NCI-H1930 (cell line): ENCODE measurements around the gene TTC23L.

Experiments
- DNase-seq, 2 experiments: peaks; one replicate each; lab custom pipeline; 2025; lab: John Stamatoyannopoulos, UW

The TTC23L gene

GRCh38 chr5:34870382-34870781 lies 31.4 kb downstream of the TTC23L start:
- DNase-seq = no peak

- no peak for DNase-seq
These were observed 37.3 kb downstream of the TTC23L start for GRCh38 chr5:34876275-34876674.

GRCh38 chr5:34881246-34881645 lies 42.3 kb downstream of the TTC23L start:
- no peak for DNase-seq

GRCh38 chr5:34886392-34887119 lies 47.6 kb downstream of the TTC23L start:
- DNase-seq = no peak

GRCh38 chr5:34889394-34889793 lies 50.4 kb downstream of the TTC23L start:
- no peak for DNase-seq

- DNase-seq = no peak
These were observed 53.0 kb downstream of the TTC23L start for GRCh38 chr5:34891981-34892380.

- DNase-seq = no peak
These were observed 53.5 kb downstream of the TTC23L start for GRCh38 chr5:34892414-34892813.

- no peak for DNase-seq
These were observed 55.8 kb downstream of the TTC23L start for GRCh38 chr5:34894716-34895115.

- DNase-seq = no peak
These were observed 56.9 kb downstream of the TTC23L start for GRCh38 chr5:34895641-34896419.

GRCh38 chr5:34897646-34898045 lies 58.7 kb downstream of the TTC23L start:
- no peak for DNase-seq

- peak; percentile 56 to 68 for DNase-seq
These were observed 59.4 kb downstream of the TTC23L start for GRCh38 chr5:34898258-34898895.

- DNase-seq = no peak
These were observed 60.1 kb downstream of the TTC23L start for GRCh38 chr5:34899066-34899465.

GRCh38 chr5:34900652-34901051 lies 61.7 kb downstream of the TTC23L start:
- no peak for DNase-seq

- DNase-seq = no peak
These were observed 64.3 kb downstream of the TTC23L start for GRCh38 chr5:34903260-34903659.

GRCh38 chr5:34905564-34905963 lies 66.6 kb downstream of the TTC23L start:
- no peak for DNase-seq

- no peak for DNase-seq
These were observed 74.1 kb downstream of the TTC23L start for GRCh38 chr5:34913072-34913471.

GRCh38 chr5:34914671-34915138 lies 75.7 kb downstream of the TTC23L start:
- no peak for DNase-seq

- peak; percentile 97 to 98 for DNase-seq
These were observed 76.3 kb downstream of the TTC23L start, which contains the start of the genes BRIX1 and RAD1 for GRCh38 chr5:34915139-34915855. TSS of gene BRIX1 (plus strand) at chr5:34915711. CDS start at chr5:34915739, 28 bp downstream. TSS of gene RAD1 (minus strand) at chr5:34915504. CDS start at chr5:34914892, 612 bp downstream.

GRCh38 chr5:34915856-34916192 lies 76.9 kb downstream of the TTC23L start:
- DNase-seq = no peak

GRCh38 chr5:34916518-34916917 lies 77.6 kb downstream of the TTC23L start:
- DNase-seq = no peak

- no peak for DNase-seq
These were observed 79.1 kb downstream of the TTC23L start for GRCh38 chr5:34918025-34918424.

GRCh38 chr5:34919077-34919476 lies 80.1 kb downstream of the TTC23L start:
- DNase-seq = no peak
